ENCODE data around the gene STAM2.
A peak's percentile ranks its signal among the peaks of the same experiment; 100 is the strongest.
"Not testable (repeated sequence)": the region's sequence is repeated elsewhere in the genome, so short reads cannot be mapped to it uniquely, and the experiment has no call there.

The STAM2 gene

GRCh38 chr2:152175368-152176112 lies at the start of gene STAM2:
Gene STAM2 (minus strand): TSS chr2:152175763. CDS start chr2:152175642, 121 bp downstream.
- DNase-seq = peak; percentile 98

- DNase-seq = no peak
These were observed 48.4 kb upstream of the STAM2 start for GRCh38 chr2:152223977-152224376.

- peak; percentile 93 for DNase-seq
These were observed 47.5 kb upstream of the STAM2 start for GRCh38 chr2:152222975-152223637.

GRCh38 chr2:152221839-152222238 lies 46.3 kb upstream of the STAM2 start:
- DNase-seq = peak; percentile 53

GRCh38 chr2:152219077-152219828 lies 43.7 kb upstream of the STAM2 start:
- no peak for DNase-seq

GRCh38 chr2:152201466-152201830 lies 25.9 kb upstream of the STAM2 start:
- DNase-seq = no peak

GRCh38 chr2:152200565-152201465 lies 25.3 kb upstream of the STAM2 start:
- DNase-seq = no peak

- DNase-seq = no peak
These were observed 24.5 kb upstream of the STAM2 start for GRCh38 chr2:152200101-152200500.

GRCh38 chr2:152198499-152198898 lies 22.9 kb upstream of the STAM2 start:
- DNase-seq = no peak

- DNase-seq = not testable (repeated sequence)
These were observed 22.1 kb upstream of the STAM2 start for GRCh38 chr2:152197508-152198284.

GRCh38 chr2:152189622-152190495 lies 14.3 kb upstream of the STAM2 start:
- peak; percentile 87 for DNase-seq

GRCh38 chr2:152186808-152187207 lies 11.2 kb upstream of the STAM2 start:
- not testable (repeated sequence) for DNase-seq

GRCh38 chr2:152186262-152186661 lies 10.7 kb upstream of the STAM2 start:
- no peak for DNase-seq

GRCh38 chr2:152183401-152184073 lies 8.0 kb upstream of the STAM2 start:
- no peak for DNase-seq

GRCh38 chr2:152177667-152178066 lies 2.1 kb upstream of the STAM2 start:
- not testable (repeated sequence) for DNase-seq

- DNase-seq = no peak
These were observed 651 bp upstream of the STAM2 start for GRCh38 chr2:152176113-152176714.

- no peak for DNase-seq
These were observed 573 bp downstream of the STAM2 start for GRCh38 chr2:152175012-152175367.

GRCh38 chr2:152174574-152174973 lies 989 bp downstream of the STAM2 start:
- no peak for DNase-seq

GRCh38 chr2:152173831-152174230 lies 1.7 kb downstream of the STAM2 start:
- no peak for DNase-seq
